WERI-Rb-1 (cell line): ENCODE results near the gene ACBD7.

ENCODE experiments used
- DNase-seq: peaks from one replicate; pipeline ENCODE4 v3.0.0-alpha.2; 2020
- H3K27ac ChIP-seq: fragments of 250-450 bp; sonication (Bioruptor Pico); 2 replicates; pipeline ENCODE4 v1.5.1; 2020; ENCODE audit warnings: mild to moderate bottlenecking, moderate library complexity
- H3K27me3 ChIP-seq: fragments of 250-450 bp; sonication (Bioruptor Pico); 2 replicates; pipeline ENCODE4 v1.5.1; 2021; ENCODE audit warnings: mild to moderate bottlenecking, low read depth, moderate library complexity; ENCODE audit not compliant: insufficient read depth, severe bottlenecking
- H3K36me3 ChIP-seq: fragments of 250-450 bp; sonication (Bioruptor Pico); 2 replicates; pipeline ENCODE4 v1.5.1; 2020; ENCODE audit warnings: mild to moderate bottlenecking, moderate library complexity
- H3K4me3 ChIP-seq: 2 replicates; pipeline ENCODE4 v1.5.1; 2011; ENCODE audit warnings: low read depth, mild to moderate bottlenecking, control low read depth, low read length
- H3K9me3 ChIP-seq: fragments of 250-450 bp; sonication (Bioruptor Pico); 2 replicates; pipeline ENCODE4 v1.5.1; 2021; ENCODE audit warnings: mild to moderate bottlenecking, moderate library complexity; ENCODE audit not compliant: severe bottlenecking
- TF ChIP-seq, protein P1 (sequence below): IDR thresholded peaks from 2 replicates; pipeline ENCODE4 v1.5.1; 2011; ENCODE audit warnings: low read depth, mild to moderate bottlenecking, control low read depth, inconsistent platforms, low read length

The ACBD7 gene

DNA sequence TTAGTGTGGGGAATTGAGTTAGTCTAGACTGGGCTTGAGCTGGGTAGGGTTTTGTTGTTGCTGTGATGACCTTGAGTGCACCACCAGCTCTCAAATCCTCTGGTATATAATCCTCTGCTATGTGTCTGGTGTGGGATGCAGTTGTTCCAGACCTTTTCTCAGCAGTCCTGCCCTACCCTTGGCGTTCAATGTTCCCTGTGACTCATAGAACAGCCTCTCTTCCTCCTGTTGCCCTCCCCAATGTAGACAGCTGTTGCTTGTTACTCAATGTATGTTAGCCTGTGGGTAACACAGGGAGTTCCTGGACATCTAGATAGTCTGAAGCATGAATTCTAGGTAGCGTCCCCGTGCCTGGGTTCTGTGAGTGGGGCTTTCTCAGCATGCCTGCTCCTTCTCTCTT is 19.8 kb downstream of the ACBD7 start:
- Histone ChIP-seq H3K27ac (peak overlapping the region; percentile 43; the same call in 1 of the 2 replicates), H3K4me3 (no peak overlapping the region), H3K9me3 (no peaks in the 10 kb centered on the region), H3K36me3 (no peaks in the 10 kb centered on the region; the same call in 1 of the 2 replicates), H3K27me3 (no peaks in the 10 kb centered on the region)
- TF ChIP-seq, protein P1, sequence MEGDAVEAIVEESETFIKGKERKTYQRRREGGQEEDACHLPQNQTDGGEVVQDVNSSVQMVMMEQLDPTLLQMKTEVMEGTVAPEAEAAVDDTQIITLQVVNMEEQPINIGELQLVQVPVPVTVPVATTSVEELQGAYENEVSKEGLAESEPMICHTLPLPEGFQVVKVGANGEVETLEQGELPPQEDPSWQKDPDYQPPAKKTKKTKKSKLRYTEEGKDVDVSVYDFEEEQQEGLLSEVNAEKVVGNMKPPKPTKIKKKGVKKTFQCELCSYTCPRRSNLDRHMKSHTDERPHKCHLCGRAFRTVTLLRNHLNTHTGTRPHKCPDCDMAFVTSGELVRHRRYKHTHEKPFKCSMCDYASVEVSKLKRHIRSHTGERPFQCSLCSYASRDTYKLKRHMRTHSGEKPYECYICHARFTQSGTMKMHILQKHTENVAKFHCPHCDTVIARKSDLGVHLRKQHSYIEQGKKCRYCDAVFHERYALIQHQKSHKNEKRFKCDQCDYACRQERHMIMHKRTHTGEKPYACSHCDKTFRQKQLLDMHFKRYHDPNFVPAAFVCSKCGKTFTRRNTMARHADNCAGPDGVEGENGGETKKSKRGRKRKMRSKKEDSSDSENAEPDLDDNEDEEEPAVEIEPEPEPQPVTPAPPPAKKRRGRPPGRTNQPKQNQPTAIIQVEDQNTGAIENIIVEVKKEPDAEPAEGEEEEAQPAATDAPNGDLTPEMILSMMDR = no peak
- DNase-seq = peak; percentile 23

DNA sequence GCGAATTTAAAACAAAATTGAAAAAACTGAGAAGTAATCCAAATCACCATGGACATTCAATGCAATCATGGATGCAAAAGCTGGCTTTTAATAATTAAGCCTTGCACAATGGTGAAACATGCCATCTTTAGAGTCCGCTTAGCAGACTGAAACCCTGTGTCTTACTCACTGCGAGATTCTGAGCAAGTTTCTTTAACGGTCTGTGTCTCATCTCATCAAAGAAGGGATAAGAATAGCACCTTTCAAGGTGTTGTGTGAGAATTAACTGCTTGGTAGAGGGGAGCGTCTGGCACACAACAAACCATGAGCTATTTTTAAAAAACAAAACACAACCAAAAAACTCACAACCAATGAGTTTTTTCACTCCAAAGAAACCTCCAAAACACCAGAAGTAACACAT is 21.4 kb downstream of the ACBD7 start:
- Histone ChIP-seq H3K9me3 (no peaks in the 10 kb centered on the region), H3K27me3 (no peaks in the 10 kb centered on the region), H3K4me3 (no peak overlapping the region), H3K27ac (no peak overlapping the region), H3K36me3 (no peaks in the 10 kb centered on the region)
- DNase-seq = no peak
- TF ChIP-seq, protein P1 = no peak

GRCh38 chr10:15060638-15061037 is 27.9 kb downstream of the ACBD7 start:
- H3K36me3 ChIP-seq = no peaks in the 10 kb centered on the region
- no peak overlapping the region for H3K4me3 ChIP-seq
- no peaks in the 10 kb centered on the region for H3K9me3 ChIP-seq
- TF ChIP-seq, protein P1 = no peak
- H3K27me3 ChIP-seq = no peaks in the 10 kb centered on the region
- H3K27ac ChIP-seq = no peak overlapping the region
- DNase-seq = no peak

DNA sequence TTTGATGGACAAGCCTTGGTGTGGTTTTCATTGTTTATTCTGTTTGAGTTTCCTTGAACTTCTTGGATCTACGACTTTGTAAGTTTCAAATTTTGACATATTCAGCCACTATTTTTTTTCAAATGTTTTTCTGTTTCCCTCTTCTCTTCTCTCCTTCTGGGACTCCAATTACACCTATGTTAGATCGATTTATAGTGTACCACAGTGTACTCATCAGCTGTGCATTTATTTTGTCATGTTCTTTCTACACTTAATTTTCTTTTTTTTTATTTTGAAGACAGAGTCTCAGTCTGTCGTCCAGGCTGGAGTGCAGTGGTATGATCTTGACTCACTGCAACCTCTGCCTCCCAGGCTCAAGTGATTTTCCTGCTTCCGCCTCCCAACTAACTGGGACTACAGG is 28.7 kb downstream of the ACBD7 start:
- TF ChIP-seq, protein P1 = no peak

DNA sequence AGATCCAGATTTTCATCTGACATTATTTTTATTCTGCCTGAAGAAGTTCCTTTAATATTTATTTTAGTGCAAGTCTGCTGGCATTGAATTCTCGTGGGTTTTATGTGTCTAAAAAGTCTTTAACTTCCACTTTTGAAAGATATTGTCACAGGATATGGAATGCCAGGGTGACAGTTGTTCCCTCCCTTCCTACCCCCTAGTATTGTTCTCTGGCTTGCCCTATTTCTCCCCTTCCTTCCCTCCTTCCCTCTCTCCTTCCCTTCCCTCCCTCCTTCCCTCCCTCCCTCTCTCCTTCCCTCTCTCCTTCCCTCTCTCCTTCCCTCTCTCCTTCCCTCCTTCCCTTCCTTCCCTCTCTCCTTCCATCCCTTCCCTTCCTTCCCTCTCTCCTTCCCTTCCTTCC is 29.9 kb downstream of the ACBD7 start:
- DNase-seq = no peak
- Histone ChIP-seq H3K27me3 (no peaks in the 10 kb centered on the region), H3K27ac (no peak overlapping the region), H3K9me3 (no peaks in the 10 kb centered on the region), H3K4me3 (no peak overlapping the region), H3K36me3 (no peaks in the 10 kb centered on the region)
- TF ChIP-seq, protein P1 = no peak

More for the DNA sequence above, 28.7 kb downstream of the ACBD7 start:
- Histone ChIP-seq H3K4me3 (no peak overlapping the region), H3K27ac (no peak overlapping the region), H3K9me3 (no peaks in the 10 kb centered on the region), H3K36me3 (no peaks in the 10 kb centered on the region), H3K27me3 (no peaks in the 10 kb centered on the region)
- no peak for DNase-seq

DNA sequence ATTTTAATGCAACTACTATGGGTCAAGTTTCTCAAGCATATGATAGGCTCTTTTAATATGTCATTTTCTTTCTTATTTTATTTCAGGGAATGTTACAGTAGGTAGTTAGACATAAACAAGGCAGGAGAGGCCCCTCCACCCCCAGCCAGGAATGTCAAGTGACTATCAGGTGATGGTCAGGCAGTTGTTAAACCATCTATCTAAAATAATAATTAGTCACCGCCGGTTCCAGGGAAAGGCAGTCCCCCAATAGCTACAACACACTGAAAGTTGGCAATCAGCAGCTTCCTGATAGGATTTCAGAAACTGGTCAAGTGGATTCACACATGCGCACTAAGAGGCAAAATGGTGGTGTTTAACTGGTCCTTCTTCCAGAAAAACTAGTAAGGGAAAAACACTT is 35.5 kb downstream of the ACBD7 start:
- TF ChIP-seq, protein P1 = no peak
- H3K27ac ChIP-seq = no peak overlapping the region
- H3K4me3 ChIP-seq = no peak overlapping the region
- no peak for DNase-seq
- H3K9me3 ChIP-seq = no peaks in the 10 kb centered on the region
- H3K27me3 ChIP-seq = no peaks in the 10 kb centered on the region
- no peaks in the 10 kb centered on the region for H3K36me3 ChIP-seq
